HG03378 (cell line): ENCODE measurements around the gene ST6GAL2.

Source experiments
- ATAC-seq: cut with Tn5 transposase; IDR thresholded peaks from one replicate; pipeline ENCODE4 v1.9.1; 2021; ENCODE audit warnings: mild to moderate bottlenecking, moderate library complexity; ENCODE audit not compliant: unreplicated experiment

ST6GAL2 gene

GRCh38 chr2:106864051-106864450, 21.9 kb downstream of the ST6GAL2 start:
- no peak for ATAC-seq

- no peak for ATAC-seq
These were observed 22.6 kb downstream of the ST6GAL2 start for GRCh38 chr2:106863387-106863786.

DNA sequence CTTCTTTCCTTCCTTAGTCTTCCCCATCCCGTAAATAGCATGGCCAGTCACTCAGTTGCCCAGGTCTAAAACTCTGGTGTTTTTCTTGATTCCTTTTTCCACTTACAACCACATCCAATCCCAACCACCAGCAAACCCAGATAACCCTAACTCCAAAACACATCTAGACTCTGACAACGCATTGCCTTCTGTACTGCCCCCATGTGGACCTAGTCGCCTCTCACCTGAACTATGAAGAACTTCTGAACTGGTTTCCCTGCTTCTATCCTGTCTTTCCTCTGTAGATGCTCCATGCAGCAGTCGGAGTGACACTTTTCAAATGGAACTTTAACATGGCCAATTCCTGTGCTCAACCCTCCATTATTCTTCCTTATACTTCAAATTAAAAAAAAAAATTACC, 26.5 kb downstream of the ST6GAL2 start:
- ATAC-seq = no peak

- ATAC-seq = no peak
These were observed 27.2 kb downstream of the ST6GAL2 start for GRCh38 chr2:106858810-106859209.

GRCh38 chr2:106857882-106858478, 28.0 kb downstream of the ST6GAL2 start:
- ATAC-seq = no peak

DNA sequence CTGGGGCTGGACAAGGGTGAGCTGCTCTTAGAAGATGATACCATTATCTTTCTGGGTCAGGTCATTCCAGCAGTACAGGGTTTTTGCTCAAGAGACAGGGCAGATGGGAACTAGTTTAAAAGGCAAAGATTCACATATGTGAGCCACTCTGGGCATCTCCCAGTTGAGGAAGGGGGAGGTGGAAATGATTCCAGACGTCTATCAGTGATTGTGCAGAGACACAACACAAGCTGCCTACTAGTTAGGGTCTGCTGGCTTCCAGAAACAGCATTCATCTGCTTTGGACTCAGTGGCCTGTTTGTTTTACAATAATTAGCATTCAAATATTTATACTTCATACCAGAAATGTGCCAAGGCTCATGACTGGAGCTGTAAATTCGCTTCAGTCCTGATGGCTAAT, 32.3 kb downstream of the ST6GAL2 start:
- no peak for ATAC-seq

- ATAC-seq = no peak
These were observed 34.0 kb downstream of the ST6GAL2 start for GRCh38 chr2:106851881-106852501.

GRCh38 chr2:106851087-106851874, 34.7 kb downstream of the ST6GAL2 start:
- ATAC-seq = no peak

- no peak for ATAC-seq
These were observed 36.7 kb downstream of the ST6GAL2 start for GRCh38 chr2:106849253-106849652.

DNA sequence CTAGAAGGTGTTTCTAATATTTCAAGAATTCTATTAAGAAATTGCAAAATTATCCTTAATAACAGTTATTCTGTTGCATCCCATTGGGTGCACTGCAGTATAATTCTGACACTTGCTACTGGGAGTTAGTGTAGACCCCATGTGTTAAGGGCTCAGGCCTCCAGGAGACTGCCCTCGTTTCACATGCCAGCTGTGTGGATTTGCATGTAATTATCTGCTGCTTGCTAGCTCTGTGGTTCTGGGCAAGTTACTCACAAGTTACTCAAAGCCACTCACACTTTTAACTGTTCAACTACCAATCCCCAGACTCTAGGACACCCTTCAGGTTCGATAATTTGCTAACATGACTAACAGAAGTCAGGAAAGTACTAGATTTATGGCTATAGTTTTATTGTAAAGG, 38.6 kb downstream of the ST6GAL2 start:
- ATAC-seq = no peak

DNA sequence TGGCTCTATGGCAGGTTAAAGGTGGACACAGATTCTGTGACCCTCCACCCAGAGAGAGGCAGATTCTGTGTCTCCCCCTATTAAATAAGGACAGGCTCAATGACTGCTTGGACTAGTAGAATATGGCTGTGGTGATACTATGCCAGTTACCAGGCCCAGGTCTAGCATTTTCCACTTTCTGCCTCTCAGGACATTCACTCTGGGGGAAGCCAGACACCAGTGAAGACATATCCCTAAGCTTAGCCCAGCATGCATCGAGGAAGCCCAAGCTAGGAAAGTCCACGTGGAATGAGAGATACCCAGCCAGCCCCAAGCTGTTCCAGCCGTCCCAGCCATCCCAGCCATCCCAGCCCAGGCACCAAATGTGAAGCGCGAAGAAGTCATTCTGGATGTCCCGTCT, 40.3 kb downstream of the ST6GAL2 start:
- ATAC-seq = no peak

DNA sequence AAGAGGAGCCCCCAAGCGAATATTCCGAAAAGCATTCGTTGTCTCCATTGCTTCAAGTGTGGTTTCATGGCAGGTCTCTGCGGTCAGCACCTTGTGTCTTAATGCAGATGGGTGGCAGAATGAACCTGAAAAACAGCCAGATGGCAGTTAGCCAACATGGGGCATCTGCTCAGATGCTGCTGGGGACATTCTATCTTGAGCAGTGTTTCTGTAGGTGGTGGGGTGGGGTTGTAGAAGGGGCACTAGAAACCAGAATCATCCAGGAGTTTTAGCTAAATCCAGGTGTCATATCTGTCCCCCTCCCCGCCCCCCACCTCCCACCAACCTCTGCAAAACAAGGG, 42.1 kb downstream of the ST6GAL2 start:
- no peak for ATAC-seq

GRCh38 chr2:106843001-106843909, 42.7 kb downstream of the ST6GAL2 start:
- ATAC-seq = no peak

DNA sequence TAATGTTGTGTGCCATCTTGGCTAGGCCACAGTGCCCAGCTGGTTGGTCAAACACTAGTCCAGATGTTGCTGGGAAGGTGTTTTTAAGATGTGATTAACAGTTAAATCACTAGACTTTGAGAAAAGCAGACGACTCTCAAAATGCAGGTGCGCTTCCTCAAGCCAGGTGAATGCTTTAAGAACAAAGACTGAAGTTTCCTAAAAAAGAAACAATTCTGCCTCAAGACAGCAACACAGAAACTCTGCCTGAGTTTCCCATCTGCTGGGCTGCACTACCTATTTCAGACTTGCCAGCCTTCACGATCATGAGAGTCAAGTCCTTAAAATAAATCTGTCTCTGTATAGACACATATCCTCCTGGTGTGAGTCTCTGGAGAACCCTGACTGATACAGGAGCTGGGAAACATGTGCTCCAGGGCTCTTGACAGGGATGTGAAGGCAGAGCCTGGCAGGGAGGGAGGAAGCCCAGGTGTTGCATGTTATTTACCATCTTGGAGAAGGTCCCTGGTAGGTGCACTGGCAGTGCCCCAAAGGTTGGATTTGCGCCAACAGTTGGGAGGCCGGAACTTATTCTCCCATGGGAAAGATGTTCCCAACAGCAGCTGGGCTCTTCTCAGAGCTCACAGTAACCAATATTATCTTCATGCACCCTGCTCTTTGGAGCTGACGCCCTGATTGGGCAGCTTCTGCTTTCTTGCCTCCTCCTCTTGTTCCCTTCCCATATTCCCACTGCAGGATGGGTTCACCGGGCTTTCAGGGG, 43.9 kb downstream of the ST6GAL2 start:
- no peak for ATAC-seq

- no peak for ATAC-seq
These were observed 45.1 kb downstream of the ST6GAL2 start for GRCh38 chr2:106840818-106841217.

DNA sequence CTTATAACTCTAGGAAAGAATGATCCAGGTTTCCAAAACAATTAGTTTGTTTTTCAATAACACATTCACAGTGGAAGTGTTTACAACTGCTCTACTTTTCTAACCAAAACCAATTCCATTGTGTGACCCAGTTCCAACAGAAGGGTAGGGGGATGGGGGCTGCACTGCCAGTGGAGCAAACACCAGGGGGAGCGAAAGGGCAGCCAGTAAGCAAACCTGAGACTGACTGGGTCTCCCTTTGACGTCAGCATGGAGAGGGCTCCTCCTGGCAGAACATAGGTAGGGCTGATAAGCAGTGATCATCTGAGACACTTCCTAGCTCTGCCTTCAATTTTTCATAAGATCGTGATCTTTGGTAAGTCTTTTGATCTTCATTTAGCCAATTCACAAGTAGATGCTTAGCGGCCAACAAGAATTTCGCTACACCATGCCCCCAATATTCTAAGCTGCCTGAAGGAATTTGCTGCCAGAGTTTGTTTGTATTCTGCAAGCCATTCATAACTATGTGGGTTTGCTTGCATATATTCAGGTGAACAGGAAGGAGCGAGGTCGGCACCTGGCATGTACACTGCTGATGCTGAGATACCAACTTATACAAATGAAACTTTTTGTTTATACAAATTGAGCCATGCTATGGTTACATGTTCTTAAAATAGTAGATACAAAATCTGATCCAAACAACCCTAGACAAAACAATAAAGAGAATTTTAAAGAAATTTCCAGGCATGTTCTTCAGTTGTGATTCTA, 45.9 kb downstream of the ST6GAL2 start:
- ATAC-seq = no peak

DNA sequence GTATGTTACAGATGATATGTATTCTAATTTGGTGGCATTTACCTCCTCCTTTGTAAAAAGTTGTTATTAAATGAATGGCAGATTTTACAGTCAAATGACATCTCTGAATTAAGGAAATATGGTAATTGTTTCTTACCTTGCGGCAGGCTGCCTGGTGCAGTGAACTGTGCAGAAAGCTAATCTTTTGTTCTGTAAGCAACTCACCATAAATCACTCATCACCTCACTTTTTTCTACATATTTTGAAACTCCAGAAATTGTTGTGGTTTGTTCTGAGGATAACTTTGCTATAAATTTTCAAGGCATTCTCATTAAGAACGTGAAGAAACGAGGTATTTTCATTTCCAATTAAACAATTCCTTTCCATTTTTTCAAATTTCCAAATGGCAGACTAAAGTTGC, 52.7 kb downstream of the ST6GAL2 start:
- no peak for ATAC-seq

DNA sequence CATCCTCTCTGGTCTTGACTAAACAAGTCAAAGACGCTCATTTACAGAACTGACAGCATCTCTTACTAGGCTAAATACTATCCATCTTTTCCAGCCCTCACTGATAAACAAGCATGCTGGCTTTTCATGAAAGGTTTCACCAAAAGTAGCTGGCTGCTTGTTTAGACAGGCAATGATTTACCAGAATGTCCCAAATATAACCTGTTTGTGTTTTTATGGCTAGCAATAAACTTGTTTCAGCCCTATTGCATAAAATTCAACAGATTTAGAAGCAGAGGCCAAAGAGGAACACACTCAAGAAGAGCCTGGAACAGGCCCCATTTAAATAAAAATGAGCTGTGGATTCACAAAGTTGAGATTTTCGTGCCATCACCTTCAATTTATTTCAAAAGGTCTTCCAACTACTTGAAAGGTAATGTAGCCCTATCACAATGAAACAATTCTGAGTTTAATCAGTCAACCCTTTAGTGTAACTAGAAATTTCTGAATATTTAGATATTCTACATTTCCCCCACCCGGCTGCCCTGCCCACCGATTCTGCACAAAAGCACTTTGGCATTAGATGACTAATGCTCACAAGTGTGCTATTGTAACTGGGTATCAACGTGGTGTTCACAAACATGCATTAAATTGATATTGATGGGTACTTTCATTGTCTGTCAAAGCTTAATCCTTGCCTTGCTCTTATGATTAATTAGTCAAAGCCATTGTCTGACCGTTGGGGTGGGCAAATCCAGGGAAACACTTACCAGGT, 54.0 kb downstream of the ST6GAL2 start:
- ATAC-seq = no peak

- no peak for ATAC-seq
These were observed 54.7 kb downstream of the ST6GAL2 start for GRCh38 chr2:106831241-106831640.
